Activated naive CD4-positive, alpha-beta T cell treated with Interleukin-2 at 50 U/mL for 16 hours (primary cell): Measurements from ENCODE around the gene CAMTA2.
"Not testable (repeated sequence)": the region's sequence is repeated elsewhere in the genome, so short reads cannot be mapped to it uniquely, and the experiment has no call there.

Experiments
- DNase-seq: peaks from one replicate; pipeline ENCODE4 v3.0.0-alpha.2; 2020

Gene CAMTA2

DNA sequence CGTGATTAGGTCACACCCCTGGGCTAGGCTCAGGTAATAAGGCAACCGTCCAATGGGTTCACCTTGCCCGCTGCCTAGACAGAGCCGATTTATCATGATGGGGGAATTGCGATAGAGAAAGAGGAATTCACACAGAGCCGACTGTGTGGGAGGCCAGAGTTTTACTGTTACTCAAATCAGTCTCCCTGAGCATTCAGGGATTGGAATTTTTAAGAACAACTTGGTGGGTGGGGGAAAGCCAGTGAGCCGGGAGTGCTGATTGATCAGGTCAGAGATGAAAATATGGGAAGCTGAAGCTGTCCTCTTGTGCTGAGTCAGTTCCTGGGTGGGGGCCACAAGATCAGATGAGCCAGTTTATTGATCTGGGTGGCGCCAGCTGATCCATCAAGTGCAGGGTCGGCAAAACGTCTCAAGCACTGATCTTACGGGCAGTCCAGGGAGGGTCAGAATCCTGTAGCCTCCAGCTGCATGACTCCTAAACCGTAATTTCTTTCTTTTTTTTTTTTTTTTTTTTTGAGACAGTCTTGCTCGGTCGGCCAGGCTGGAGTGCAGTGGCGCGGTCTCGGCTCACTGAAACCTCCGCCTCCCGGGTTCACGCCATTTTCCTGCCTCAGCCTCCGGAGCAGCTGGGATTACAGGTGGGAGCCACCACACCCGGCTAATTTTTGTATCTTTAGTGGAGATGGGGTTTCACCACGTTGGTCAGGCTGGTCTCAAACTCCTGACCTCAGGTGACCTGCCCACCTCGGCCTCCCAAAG lies 60.7 kb downstream of the CAMTA2 start:
- not testable (repeated sequence) for DNase-seq

DNA sequence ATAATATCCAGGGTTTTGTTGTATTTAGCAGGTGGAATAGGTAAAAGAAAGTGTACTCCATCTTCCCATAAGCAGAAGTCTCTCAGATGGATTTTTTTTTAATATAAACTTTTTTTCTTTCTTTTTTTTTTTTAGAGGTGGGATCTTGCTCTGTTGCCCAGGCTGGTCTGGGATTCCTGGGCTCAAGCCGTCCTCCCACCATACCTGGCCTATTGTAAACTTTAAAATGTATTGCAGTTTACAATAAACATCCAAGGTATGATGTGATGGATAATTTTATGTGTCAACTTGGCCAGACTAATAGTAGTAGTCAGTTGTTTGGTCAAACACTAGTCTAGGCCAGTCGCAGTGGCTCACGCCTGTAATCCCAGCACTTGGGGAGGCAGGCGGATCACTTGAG lies 66.2 kb downstream of the CAMTA2 start:
- DNase-seq = no peak

DNA sequence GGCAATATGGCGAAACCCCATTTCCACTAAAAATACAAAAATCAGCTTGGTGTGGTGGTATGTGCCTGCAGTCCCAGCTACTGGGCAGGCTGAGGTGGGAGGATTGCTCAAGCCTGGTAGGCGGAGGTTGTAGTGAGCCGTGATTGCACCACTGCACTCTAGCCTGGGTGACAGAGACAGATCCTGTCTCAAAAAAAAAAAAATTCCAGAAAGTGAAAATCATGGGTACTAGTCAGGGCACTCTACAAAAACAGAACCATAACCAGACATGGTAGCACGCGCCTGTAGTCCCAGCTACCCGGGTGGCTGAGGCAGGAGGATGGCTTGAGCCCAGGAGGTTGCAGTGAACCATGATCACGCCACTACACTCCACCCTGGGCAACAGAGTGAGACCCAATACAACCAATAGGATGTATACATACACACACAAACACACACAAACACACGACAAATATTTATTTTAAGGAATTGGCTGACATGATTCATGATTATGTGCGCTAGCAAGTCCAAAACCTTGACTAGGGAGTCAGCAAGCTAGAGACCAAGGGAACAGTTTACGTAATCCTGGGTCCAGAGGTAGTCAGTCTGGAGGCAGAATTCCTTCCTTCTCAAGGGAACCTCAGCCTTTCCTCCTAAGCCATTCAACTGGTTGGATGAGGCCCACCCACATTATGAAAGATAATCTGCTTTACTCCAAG lies 67.0 kb downstream of the CAMTA2 start:
- DNase-seq = no peak

DNA sequence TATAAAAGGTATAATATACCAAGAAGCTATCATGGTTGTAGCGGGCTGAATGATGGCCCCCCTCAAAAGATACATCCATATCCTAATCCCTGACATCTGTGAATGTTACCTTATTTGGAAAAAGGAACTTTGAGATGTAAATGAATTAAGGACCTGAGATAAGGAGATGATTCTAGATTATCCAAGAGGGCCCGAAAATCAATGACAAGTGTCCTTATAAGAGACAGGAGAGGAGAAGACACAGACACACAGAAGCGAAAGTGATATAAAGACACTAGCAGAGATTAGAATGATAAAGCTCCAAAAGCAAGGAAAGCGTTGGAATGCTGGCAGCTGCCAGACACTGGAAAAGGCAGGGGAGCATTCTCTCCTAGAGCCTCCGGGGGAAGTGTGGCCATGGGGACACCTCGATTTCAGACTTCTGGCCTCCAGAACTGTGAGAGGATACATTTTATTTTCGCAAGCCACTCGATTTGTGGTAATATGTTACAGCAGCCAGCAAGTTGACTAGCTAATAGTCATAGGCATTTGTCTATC lies 67.9 kb downstream of the CAMTA2 start:
- DNase-seq = no peak
